ENCODE data around the gene RALB. TPM values are rescaled to one million over a fixed set of nuclear protein-coding genes. Genes with fewer than 3 reads are reported as not detected.
A peak's percentile ranks its signal among the peaks of the same experiment; 100 is the strongest.

Gene RALB
- polyA plus RNA-seq, 1 of the 3 experiments (the other 2 are of a cell fraction), result 37.2 TPM

DNA sequence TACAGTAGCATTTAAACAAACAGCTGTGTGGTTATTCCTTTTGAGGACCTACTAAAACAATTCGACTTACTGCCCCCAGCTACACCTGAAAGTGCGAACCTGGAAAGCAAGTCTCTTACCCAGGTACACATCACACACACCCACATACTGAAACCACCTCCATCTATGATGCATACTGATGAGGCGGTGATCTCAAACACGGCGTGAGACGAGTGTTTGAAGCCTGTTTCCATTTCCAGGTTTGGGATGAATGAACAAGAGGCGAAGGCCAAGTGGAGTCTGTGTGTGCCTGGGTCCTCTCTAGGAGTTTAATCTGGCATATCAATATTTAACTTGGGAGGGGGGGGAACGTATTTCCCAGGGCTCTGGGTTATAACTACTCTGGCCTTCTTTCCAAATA, 31.0 kb upstream of the RALB start:
- Histone ChIP-seq H3K79me2 (ENCODE audit: insufficient read depth) (peaks cover 23% of the 10 kb centered on the region), H2AFZ (ENCODE audit: low read depth) (no peak overlapping the region), H3K9ac (no peak overlapping the region), H3K9me2 (no peaks in the 10 kb centered on the region), H3K4me2 (peak overlapping the region; percentile 97), H3F3A (replicated peaks; ENCODE audit: insufficient read depth) (no peaks in the 10 kb centered on the region), H3K27me3 (ENCODE audit: insufficient read depth) (no peaks in the 10 kb centered on the region), H3K27ac (ENCODE audit: low read depth in 2 of 2, low read length in 1 of 2) (no peak overlapping the region), H3K9me3 (no peaks in the 10 kb centered on the region), H3K4me3 (ENCODE audit: low read depth in 2 of 2, low read length in 1 of 2) (peak overlapping the region in 1 of 2 experiments; percentile 9; a peak in 1 of 4 replicates), H3K36me3 (replicated peaks in 1 of 2; ENCODE audit: control insufficient read depth in 1 of 2, insufficient read depth in 2 of 2, low read length in 1 of 2) (peaks cover 11 to 26% of the 10 kb centered on the region in 2 experiments), H4K20me1 (ENCODE audit: insufficient read depth) (no peaks in the 10 kb centered on the region), H3K4me1 (ENCODE audit: control insufficient read depth in 1 of 2, insufficient read depth in 2 of 2, low read depth in 1 of 2, low read length in 1 of 2) (peaks cover 23 to 26% of the 10 kb centered on the region in 2 experiments; a peak in 3 of 4 replicates)
- POLR2A ChIA-PET, result no interaction called here
- DNase-seq, result no peak
- CTCF ChIA-PET, result interaction anchor here (0.6 to 2.0 kb wide), 2 partner anchors 13 to 92 kb away, joined by 3 to 4 read pairs; no protein-coding TSS in a partner anchor
- 97% methylated on average over 8 of the region's 8 CpGs for WGBS (ENCODE audit: low lambda C conversion rate)
- TF ChIP-seq POLR2AphosphoS5 (IDR thresholded peaks at IDR 0.05; ENCODE audit: low read depth, low read length) (no peak), RAD21 (IDR thresholded peaks at IDR 0.05; ENCODE audit: low read length) (no peak), JUND (IDR thresholded peaks at IDR 0.05) (no peak), SMC3 (IDR thresholded peaks at IDR 0.05; ENCODE audit: low read depth, low read length) (no peak), RXRA (IDR thresholded peaks at IDR 0.05; ENCODE audit: borderline replicate concordance, low read depth) (no peak)
- TF ChIP-seq, protein P1, sequence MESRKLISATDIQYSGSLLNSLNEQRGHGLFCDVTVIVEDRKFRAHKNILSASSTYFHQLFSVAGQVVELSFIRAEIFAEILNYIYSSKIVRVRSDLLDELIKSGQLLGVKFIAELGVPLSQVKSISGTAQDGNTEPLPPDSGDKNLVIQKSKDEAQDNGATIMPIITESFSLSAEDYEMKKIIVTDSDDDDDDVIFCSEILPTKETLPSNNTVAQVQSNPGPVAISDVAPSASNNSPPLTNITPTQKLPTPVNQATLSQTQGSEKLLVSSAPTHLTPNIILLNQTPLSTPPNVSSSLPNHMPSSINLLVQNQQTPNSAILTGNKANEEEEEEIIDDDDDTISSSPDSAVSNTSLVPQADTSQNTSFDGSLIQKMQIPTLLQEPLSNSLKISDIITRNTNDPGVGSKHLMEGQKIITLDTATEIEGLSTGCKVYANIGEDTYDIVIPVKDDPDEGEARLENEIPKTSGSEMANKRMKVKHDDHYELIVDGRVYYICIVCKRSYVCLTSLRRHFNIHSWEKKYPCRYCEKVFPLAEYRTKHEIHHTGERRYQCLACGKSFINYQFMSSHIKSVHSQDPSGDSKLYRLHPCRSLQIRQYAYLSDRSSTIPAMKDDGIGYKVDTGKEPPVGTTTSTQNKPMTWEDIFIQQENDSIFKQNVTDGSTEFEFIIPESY (IDR thresholded peaks at IDR 0.05; ENCODE audit: borderline replicate concordance, low read depth), result no peak
- TF ChIP-seq, protein P2, sequence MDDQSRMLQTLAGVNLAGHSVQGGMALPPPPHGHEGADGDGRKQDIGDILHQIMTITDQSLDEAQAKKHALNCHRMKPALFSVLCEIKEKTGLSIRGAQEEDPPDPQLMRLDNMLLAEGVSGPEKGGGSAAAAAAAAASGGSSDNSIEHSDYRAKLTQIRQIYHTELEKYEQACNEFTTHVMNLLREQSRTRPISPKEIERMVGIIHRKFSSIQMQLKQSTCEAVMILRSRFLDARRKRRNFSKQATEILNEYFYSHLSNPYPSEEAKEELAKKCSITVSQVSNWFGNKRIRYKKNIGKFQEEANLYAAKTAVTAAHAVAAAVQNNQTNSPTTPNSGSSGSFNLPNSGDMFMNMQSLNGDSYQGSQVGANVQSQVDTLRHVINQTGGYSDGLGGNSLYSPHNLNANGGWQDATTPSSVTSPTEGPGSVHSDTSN (IDR thresholded peaks at IDR 0.05), result no peak

DNA sequence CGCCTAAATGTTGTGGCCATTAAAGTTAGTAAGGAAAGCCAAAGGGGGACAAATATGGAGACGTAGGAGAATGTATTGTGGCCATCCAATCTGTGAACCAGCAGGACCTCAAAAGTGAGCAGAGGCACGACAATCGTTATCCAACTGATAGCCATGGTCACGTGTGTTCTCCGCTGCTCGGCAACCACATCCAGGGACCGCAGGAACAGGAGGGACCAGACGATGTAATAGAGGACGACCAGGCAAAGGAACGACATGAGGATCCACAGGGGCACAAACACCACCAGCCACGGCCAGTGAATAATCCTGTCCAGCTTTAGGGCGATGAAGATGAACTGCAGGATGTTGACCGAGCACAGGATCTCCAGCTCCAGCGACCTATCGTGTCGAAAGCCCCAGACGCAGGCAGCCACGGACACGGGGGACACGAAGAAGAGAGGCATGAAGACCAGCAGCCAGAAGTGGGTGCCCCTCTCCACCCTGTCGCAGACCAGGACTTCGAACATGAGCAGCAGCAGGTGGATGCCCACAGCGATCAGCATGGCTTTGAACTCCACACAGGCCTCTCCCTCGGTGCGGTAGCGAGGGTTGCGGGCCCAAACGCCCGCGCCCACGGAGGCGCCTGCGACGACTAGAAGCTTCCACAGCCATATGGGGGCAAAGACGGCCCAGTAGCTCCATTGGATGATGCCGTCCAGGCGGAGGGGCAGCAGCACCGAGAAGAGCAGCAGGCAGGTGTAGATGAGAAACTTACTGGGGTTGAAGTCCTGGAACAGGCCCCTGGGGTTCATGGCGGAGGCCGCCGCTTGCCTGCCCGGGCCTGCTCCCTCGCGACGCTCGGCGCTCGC, 30.2 kb upstream of the RALB start:
- H3F3A ChIP-seq (replicated peaks; ENCODE audit: insufficient read depth), result no peaks in the 10 kb centered on the region
- peak overlapping the region; percentile 97 for H3K4me2 ChIP-seq
- H3K4me1 ChIP-seq (ENCODE audit: control insufficient read depth in 1 of 2, insufficient read depth in 2 of 2, low read depth in 1 of 2, low read length in 1 of 2), result peaks cover 23 to 26% of the 10 kb centered on the region in 2 experiments; a peak in 3 of 4 replicates
- H3K9me3 ChIP-seq, result no peaks in the 10 kb centered on the region
- no peak for DNase-seq
- peak overlapping the region; percentile 82; the same call in 1 of the 2 replicates for H3K9ac ChIP-seq
- WGBS (ENCODE audit: low lambda C conversion rate), result 98% methylated on average over 23 of the region's 49 CpGs
- ChIA-PET POLR2A (no interaction called here), CTCF (interaction anchor here (0.6 to 2.0 kb wide), 3 partner anchors 13 to 91 kb away, joined by 3 to 4 read pairs (median 3); no protein-coding TSS in a partner anchor)
- H3K36me3 ChIP-seq (replicated peaks in 1 of 2; ENCODE audit: control insufficient read depth in 1 of 2, insufficient read depth in 2 of 2, low read length in 1 of 2), result peaks cover 11 to 26% of the 10 kb centered on the region in 2 experiments
- H3K4me3 ChIP-seq (ENCODE audit: low read depth in 2 of 2, low read length in 1 of 2), result peak overlapping the region; percentile 69 to 84
- peaks cover 23% of the 10 kb centered on the region for H3K79me2 ChIP-seq (ENCODE audit: insufficient read depth)
- H3K27ac ChIP-seq (ENCODE audit: low read depth in 2 of 2, low read length in 1 of 2), result peak overlapping the region; percentile 68 to 84; a peak in 2 of 4 replicates
- peak overlapping the region; percentile 87 for H2AFZ ChIP-seq (ENCODE audit: low read depth)
- H4K20me1 ChIP-seq (ENCODE audit: insufficient read depth), result no peaks in the 10 kb centered on the region
- no peaks in the 10 kb centered on the region for H3K27me3 ChIP-seq (ENCODE audit: insufficient read depth)
- no peaks in the 10 kb centered on the region for H3K9me2 ChIP-seq
- no peak for TF ChIP-seq POLR2AphosphoS5 (IDR thresholded peaks at IDR 0.05; ENCODE audit: low read depth, low read length)
- TF ChIP-seq TCF12 (IDR thresholded peaks at IDR 0.05), result no peak
- TF ChIP-seq ELF1 (IDR thresholded peaks at IDR 0.05), result no peak
- no peak for TF ChIP-seq NFIC (IDR thresholded peaks at IDR 0.05; ENCODE audit: borderline replicate concordance)
- TF ChIP-seq, protein P3, sequence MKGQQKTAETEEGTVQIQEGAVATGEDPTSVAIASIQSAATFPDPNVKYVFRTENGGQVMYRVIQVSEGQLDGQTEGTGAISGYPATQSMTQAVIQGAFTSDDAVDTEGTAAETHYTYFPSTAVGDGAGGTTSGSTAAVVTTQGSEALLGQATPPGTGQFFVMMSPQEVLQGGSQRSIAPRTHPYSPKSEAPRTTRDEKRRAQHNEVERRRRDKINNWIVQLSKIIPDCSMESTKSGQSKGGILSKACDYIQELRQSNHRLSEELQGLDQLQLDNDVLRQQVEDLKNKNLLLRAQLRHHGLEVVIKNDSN (IDR thresholded peaks at IDR 0.05; ENCODE audit: borderline replicate concordance, low read depth), result no peak
- no peak for TF ChIP-seq GATA2 (CRISPR knock-in tag; IDR thresholded peaks at IDR 0.05)
- TF ChIP-seq, protein P2 (IDR thresholded peaks at IDR 0.05), result no peak
- no peak for TF ChIP-seq FOXJ3 (CRISPR knock-in tag; IDR thresholded peaks at IDR 0.05)
- no peak for TF ChIP-seq GABPA (IDR thresholded peaks at IDR 0.05; ENCODE audit: low read depth)
- TF ChIP-seq RAD21 (IDR thresholded peaks at IDR 0.05; ENCODE audit: low read length), result no peak
- no peak for TF ChIP-seq EZH2phosphoT487 (IDR thresholded peaks at IDR 0.05; ENCODE audit: borderline replicate concordance, low read depth)
- no peak for TF ChIP-seq SMC3 (IDR thresholded peaks at IDR 0.05; ENCODE audit: low read depth, low read length)
- no peak for TF ChIP-seq TEAD4 (IDR thresholded peaks at IDR 0.05; ENCODE audit: borderline replicate concordance, insufficient read depth)
- no peak for TF ChIP-seq EP300 (IDR thresholded peaks at IDR 0.05; ENCODE audit: borderline replicate concordance in 1 of 2, low read depth in 1 of 2, low read length in 1 of 2)
- TF ChIP-seq JUND (IDR thresholded peaks at IDR 0.05), result no peak

Data from SK-N-SH (cell line).